Iris pigment epithelial cell (primary cell): ENCODE measurements around the gene AOC2.
A peak's percentile ranks its signal among the peaks of the same experiment; 100 is the strongest.
"Not testable (repeated sequence)": the region's sequence is repeated elsewhere in the genome, so short reads cannot be mapped to it uniquely, and the experiment has no call there.

Experiments
- DNase-seq: peaks from one replicate; pipeline ENCODE4 v3.0.0-alpha.2; 2011; ENCODE audit warnings: low read depth

Gene AOC2

DNA sequence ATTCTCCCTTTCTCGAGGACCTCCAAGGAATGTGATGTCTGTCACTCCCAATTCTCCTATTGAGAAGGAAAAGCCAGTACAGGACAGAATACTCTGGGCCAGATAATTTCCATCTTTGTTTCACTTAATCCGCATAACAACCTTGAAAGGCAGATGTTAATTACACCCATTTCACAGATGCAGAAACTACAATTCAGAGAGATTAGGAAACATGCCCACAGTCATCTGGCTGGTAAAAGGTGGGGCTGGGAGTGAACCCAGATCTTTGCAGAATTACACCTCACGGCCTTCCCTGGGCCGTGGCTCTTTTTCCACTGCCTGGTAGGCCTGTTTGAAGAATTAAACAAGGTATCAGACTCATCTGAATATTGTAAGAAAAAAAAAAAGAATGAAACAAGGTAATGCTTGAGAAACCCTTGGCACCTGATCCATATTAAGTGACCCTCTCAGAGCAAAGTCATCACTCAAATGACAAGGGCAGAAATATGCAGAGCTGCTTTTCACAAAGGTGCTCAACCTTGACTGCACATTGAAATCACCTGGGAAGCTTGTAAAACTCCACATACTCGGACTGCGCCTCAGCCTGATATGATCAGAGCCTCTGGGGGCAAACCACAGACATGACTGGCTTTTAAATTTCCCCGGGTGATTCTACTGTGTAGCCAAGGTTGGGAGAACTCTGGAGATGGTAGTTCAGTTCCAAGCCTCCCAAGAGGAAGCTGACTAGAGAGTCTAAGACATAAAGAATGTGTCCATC lies 39.6 kb downstream of the AOC2 start:
- no peak for DNase-seq

DNA sequence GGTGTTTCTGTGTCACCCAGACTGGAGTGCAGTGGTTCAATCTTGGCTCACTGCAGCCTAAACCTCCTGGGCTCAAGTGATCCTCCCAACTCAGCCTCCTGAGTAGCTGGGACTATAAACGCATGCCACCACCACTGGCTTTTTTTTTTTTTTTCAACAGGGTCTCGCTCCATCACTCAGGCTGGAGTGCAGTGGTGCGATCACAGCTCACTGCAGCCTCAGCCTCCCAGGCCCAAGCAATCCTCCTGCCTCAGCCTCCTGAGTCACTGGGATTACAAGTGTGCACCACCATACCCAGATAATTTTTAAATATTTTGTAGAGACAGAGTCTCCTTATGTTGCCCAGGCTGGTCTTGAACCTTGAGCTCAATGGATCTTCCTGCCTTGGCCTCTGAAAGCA lies 41.4 kb downstream of the AOC2 start:
- DNase-seq = not testable (repeated sequence)

DNA sequence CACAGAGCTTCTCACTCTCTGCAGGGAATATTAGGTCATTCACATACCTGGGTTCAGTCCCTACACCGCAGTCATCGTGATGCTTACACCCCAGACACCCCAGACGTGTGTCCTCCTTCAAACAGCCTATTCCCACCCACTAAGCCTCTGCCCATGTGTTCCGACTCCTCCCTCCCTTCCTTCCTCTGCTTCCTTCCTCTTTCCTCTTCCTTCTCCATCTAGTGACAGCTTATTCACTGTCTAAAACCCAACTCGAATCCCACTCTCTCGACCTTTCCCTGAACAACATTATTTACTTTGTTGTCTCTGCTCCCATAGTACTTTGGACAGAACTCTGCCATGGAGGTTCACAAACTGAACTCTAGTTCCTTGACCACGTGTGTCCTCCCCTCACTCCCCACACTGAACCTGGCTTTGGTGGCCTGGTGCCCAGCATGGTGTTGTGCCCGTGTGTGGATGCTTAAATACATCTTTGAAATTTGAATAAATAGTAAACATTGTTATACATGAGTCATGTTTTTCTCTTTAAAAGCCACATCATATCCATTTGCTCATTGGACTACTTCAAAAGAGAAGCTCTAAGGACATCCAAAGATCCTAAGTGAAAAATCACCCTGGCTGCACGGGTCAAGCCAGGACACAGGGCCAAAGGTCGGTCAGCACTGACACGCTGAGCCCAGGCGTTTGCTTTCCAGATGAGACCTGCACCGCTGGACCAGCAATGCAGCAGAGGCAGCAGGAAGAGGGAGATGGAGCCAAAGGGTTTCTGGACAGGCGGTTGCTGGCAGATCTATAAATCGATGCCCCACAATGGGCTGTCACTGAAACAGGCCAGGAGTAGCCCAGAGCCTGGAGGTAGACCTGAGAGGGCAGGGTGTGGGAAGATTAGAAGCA lies 42.1 kb downstream of the AOC2 start:
- no peak for DNase-seq

DNA sequence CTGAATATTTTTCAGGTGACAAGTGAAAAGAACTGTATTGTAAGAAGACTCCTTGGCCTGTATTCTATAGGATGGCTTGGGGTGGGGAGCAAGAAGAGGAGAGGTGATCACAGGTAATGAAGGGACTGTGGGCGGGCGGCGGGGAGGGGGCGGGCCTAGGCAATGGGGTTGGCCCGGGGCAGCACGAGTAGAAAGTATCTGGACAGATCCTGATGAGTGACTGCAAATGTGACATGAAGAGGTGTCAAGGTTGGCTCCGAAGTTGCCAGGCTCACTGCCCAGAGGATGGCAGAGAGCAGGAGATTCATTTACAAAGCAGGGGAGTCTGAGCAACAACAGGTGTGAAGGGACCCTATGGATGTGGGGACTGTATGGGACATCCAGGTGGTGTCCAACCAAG lies 45.4 kb downstream of the AOC2 start:
- DNase-seq = no peak

DNA sequence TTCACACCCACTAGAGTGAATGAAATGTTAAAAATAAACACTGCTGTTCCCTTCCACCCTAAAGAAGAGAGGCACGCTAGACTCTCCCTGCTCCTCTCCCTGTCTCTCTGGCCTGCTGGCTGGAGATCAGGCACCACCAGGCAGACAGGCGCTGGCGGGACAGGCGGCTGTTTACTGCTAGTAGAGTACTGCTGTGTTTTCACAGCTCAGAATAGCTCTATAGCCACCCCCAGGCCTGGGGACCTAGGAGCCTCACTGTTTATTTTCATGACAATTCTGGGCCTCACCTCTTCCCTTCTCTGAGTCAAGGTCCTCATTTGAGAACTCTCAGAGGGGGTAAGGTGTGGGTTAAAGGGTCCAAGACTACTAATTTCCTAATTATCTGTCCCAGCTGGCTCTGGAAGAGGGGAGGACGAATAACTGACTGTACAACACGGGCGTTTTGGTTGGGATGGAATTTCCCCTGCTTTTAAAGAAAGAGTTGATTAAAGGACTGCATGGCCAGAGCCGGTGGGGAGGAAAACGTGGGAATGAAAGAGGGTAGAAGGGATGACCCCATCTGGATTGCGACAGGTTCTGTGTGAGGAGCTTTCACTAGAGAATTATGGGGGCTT lies 47.3 kb downstream of the AOC2 start:
- DNase-seq = peak; percentile 50

DNA sequence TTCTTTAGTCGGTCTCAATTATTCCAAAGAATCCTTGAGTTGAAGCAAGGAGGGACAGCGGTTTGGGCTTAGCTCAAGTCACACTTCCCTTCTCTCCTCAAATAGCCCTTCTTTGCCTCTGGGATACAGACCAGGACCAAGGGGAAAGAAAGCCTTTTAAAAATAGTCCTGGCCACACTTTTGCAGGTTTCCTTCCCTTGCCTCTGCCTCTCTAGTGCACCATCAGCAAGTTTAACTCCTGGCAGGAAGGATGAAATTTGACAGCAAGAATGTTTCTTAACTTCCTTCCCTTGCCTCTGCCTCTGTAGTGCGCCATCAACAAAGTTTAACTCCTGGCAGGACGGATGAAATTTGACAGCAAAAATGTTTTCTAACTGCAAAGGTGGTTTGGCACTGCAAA lies 49.0 kb downstream of the AOC2 start:
- no peak for DNase-seq

DNA sequence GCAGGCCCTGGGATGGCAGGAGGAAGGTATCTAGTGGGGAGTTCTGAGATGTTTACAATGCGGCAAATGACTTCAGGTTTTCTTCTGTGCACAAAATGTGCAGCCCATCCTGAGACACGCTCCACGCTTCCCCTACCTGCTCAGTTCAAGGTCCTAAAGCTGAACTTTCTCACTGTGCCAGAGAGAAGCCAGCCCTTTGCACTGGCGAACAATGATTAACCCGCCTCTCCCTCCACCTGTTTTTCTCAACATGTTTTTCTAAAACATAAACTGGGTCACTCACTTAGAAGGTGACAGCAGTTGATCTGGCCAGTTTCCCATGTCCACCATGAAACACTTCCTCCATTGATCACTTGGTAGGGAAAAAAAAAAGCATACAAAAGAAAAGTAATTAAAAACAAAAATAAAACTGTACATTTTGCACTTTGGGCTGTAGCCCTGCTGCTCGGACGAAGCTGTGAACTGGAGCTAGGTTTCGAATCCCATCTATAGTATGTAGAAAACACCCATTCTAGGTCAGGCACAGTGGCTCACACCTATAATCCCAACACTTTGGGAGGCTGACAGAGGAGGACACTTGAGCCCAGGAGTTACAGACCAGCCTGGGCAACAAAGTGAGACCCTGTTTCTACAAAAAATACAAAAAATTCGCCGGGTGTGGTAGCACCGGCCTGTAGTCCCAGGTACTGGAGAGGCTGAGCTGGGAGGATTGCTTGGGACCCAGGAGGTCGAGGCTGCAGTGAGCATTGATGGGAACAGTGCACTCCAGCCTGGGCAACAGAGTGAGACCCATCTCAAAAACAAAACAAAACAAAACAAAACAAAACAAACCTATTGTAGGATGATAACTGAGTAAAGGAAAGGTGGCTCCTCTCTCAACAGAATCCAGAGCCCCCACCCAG lies 50.2 kb downstream of the AOC2 start:
- DNase-seq = no peak

DNA sequence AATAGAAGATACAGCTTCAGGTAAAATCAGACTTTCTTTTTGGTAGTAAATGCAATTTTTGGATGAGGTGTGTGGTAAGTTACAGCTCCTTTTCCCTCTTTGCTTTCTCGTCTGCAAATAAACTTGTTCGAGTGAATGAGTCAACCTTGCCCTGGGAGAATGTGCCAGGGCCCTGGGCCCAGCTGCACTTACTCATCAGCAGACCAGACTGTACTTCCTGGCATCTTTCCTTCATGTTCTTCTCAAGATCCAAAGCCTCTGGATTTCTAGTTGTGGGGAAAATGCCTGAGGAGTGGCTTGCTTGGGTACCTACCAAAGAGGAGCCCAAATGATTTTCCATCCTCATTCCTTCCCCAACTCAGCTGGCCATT lies 50.8 kb downstream of the AOC2 start:
- DNase-seq = peak; percentile 82

DNA sequence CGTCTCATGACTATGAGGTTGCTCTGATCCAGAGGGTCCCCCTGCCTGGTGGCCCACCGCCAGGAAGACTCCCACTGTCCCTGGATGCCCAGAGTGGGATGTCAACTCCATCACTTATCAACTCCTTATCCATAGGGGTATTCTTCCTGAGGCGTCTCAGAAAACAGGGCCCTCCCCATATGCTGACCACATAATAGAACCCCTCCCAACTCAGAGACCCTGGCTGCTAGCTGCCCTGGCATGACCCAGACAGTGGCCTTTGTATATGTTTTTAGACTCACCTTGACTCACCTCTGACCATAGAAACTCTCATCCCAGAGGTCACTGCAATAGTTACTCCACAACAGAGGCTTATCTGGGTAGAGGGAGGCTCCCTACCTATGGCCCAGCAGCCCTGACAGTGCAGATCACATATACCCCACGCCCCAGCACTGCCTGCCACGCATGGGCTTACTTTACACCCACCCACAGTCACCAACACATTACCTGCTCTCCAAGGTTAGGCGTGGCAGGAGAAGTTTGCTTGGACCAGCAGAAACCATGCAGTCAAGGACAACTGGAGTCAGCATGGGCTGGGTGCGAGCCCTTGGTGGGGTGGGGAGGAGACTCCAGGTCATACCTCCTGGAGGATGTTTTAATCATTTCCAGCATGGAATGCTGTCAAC lies 53.9 kb downstream of the AOC2 start:
- DNase-seq = no peak

DNA sequence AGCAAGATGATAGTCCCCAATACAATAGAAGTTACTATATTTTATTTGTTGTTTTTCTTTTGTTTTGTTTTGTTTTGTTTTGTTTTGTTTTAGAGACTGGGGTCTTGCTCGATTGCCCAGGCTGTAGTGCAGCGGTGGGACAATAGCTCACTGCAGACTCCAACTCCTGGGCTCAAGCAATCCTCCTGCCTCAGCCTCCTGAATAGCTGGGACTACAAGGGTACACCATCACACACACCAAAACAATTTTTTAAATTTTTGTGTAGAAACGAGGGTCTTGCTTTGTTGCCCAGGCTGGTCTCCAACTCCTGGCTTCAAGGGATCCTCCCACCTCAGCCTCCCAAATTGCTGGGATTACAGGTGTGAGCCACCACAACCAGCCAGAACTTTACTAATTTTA lies 55.6 kb downstream of the AOC2 start:
- not testable (repeated sequence) for DNase-seq
